HG02610 (cell line): ENCODE measurements around the gene SYTL4.
A peak's percentile ranks its signal among the peaks of the same experiment; 100 is the strongest.

Experiments
- ATAC-seq: cut with Tn5 transposase; IDR thresholded peaks from one replicate; pipeline ENCODE4 v1.9.1; 2021; ENCODE audit warnings: mild to moderate bottlenecking, moderate library complexity; ENCODE audit not compliant: unreplicated experiment

SYTL4 gene

GRCh38 chrX:100649550-100650356, 82.2 kb downstream of the SYTL4 start:
- ATAC-seq: no peak

GRCh38 chrX:100648458-100649417, 83.2 kb downstream of the SYTL4 start:
- no peak for ATAC-seq

GRCh38 chrX:100647739-100648138, 84.2 kb downstream of the SYTL4 start:
- ATAC-seq: no peak

- no peak for ATAC-seq
Measured at GRCh38 chrX:100647095-100647494, 84.8 kb downstream of the SYTL4 start.

DNA sequence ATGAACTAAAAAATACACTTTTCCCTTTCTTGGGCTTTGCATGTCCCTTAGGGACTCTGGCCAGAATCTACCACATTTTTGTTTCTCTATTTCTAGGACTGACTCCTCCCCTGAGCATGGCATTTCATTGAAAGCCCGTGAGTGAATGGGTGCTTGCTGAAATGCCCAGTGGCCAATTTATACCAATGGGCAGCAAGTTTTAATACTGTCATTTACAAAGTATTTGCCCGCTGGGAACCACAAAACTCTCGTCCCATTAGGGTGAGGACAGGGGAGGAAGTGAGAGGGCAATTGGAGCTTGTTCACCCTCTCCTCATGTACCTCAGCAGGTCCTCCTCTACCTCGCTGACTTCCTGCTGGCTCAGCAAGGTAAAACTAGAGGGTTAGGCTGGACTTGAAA, 86.8 kb downstream of the SYTL4 start:
- no peak for ATAC-seq

GRCh38 chrX:100643956-100644860, 87.7 kb downstream of the SYTL4 start, which contains the start of gene SRPX2:
SRPX2 (plus strand) TSS chrX:100644199; CDS start chrX:100646323, 2,124 bp downstream.
- ATAC-seq: peak; percentile 94

GRCh38 chrX:100643212-100643611, 88.7 kb downstream of the SYTL4 start:
- ATAC-seq: no peak

- no peak for ATAC-seq
Measured at GRCh38 chrX:100642290-100642689, 89.6 kb downstream of the SYTL4 start.

DNA sequence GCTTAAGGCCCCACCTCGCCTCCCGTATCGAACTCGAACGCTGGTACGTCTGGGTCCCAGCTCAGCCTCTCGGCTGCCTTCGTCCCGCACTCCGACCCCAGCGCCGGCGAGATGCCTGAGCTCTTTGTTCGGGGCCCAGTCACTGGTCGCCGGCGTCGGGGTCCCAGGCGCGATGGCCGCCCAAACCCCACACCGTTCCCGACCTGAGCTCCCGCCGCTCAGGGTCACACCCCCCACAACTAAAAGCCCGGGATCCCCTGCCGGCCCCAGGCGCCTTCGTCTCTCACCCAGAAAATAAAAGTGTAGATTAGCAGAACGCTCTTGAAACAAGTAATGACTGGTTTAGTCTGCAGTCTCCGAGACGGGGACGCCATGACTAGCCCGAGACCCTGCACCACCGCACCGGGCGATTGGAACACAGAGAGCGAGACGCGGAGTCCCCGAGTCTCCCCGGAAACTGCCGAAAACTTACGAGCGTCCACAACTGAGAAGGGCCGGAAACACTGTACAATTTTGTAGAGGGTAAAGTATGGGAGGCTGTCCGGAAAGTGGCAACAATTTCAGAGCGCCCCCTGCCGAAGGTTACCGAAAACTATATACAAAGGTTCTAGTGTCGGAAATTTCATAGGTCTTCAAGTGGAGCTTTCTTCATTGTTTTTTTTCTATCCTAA, 95.5 kb downstream of the SYTL4 start, which contains the start of gene TSPAN6:
TSS of gene TSPAN6 (minus strand) at position 486 of the 671 bp plus-strand sequence. CDS start at position 374, 112 bp downstream.
- peak; percentile 97 for ATAC-seq

DNA sequence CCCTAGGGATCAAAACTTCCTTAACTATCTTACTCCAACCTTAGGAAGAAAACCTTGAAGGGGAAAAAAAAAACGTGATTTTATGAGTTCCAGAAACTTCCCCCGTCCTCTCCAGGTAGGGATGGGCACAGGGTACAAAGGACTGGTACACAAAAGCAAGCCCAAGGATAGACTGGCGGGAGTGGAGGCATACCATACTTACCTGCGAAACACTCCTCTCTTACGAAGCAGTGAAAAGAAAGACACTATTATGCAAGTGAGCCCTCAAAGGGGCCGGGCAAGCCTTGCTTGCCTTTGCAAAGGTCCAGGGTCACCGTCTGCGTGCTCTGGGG, 96.0 kb downstream of the SYTL4 start:
- ATAC-seq: no peak

DNA sequence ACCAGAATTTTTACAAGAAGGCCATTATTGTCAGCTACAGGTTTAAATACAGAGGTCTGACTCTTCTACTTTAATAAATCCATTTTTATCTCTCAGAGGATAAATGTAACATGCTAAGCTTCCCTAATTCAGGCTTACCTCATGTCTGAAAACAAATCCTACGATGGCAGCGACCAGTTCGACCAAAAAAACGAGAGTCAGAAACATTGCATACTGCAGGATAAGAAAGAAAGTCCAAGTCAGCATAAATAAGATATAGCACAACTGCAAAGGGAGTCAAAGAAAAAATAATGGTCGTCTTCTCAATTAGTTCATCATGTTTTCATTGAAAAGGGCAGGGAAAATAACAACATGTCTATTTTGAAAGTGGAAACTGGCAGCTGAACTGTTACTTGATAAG, 96.9 kb downstream of the SYTL4 start:
- no peak for ATAC-seq

- ATAC-seq: peak; percentile 94
Measured at GRCh38 chrX:100625985-100626491, 105.9 kb downstream of the SYTL4 start.
